K562 (cell line): Measurements from ENCODE around the gene ZC3H7B. TPM values are rescaled to one million over a fixed set of nuclear protein-coding genes. Genes with fewer than 3 reads are reported as not detected.

Experiments used
- ATAC-seq: fragments of 200-7000 bp; cut with Tn5 transposase; 3 replicates; pipeline ENCODE4 v1.9.1; 2020; ENCODE audit warnings: moderate library complexity
- BruUV-seq: library from RNA; stranded (reverse); fragments of 400-500 nt; replicated peaks from 2 replicates; lab custom pipeline; 2021; lab: Mats Ljungman, UMichigan
- CTCF ChIA-PET: fragments of 300-600 bp; formaldehyde crosslinking; extraction: SDS; loops from one replicate; lab custom pipeline; 2021; ENCODE audit warnings: low intra/inter-chr PET ratio; lab: Yijun Ruan, JAX
- POLR2A ChIA-PET: fragments of 300-600, 350-650 bp; sonication (Branson Sonifier 250); formaldehyde crosslinking; extraction: SDS; loops from one replicate; lab custom pipeline; 2021; ENCODE audit warnings: antibody characterized with exemption, inconsistent platforms; lab: Yijun Ruan, JAX
- DNase-seq, 4 experiments: peaks; one replicate each; pipeline versions ENCODE4 v3.0.0 to v3.0.0-alpha.2; 2011 to 2018; ENCODE audit warnings: low spot score in 3 of 4, mixed read lengths in 3 of 4; ENCODE audit errors: extremely low read depth in 1 of 4
- FAIRE-seq: peaks from 2 replicates; lab custom pipeline; 2011; peaks lifted over from hg19 to GRCh38; lab: Jason Lieb, UNC
- H2AFZ ChIP-seq: 2 replicates; pipeline ENCODE4 v1.6.0; 2011; ENCODE audit warnings: low read depth, low read length, control low read depth, inconsistent platforms
- H3K27ac ChIP-seq: fragments of 200-600 bp; 3 replicates; pipeline ENCODE4 v1.8.0; 2011; ENCODE audit warnings: low read depth, mild to moderate bottlenecking, control low read depth, inconsistent platforms, low read length, moderate library complexity, mixed read lengths; ENCODE audit errors: extremely low read depth
- H3K27me3 ChIP-seq, 2 experiments: fragments of 300-600 bp in 1 of 2; 2 replicates in 1 of 2; 3 replicates in 1 of 2; pipeline versions ENCODE4 v1.6.0 to v1.8.0; 2011; ENCODE audit warnings: inconsistent platforms in 2 of 2, low read length in 2 of 2, mild to moderate bottlenecking in 1 of 2, mixed read lengths in 1 of 2, moderate library complexity in 1 of 2; ENCODE audit not compliant: control insufficient read depth in 2 of 2, insufficient read depth in 2 of 2
- H3K36me3 ChIP-seq: fragments of 300-600 bp; 3 replicates; pipeline ENCODE4 v1.8.0; 2011; ENCODE audit warnings: mild to moderate bottlenecking, low read length, inconsistent platforms; ENCODE audit not compliant: control insufficient read depth, insufficient read depth
- H3K4me1 ChIP-seq, 2 experiments: fragments of 200-600 bp in 1 of 2; replicated peaks in 1 of 2; 2 replicates in 1 of 2; 3 replicates in 1 of 2; pipeline versions ENCODE4 v1.5.1 to v1.8.0; 2011; ENCODE audit warnings: inconsistent platforms in 2 of 2, low read length in 2 of 2, mild to moderate bottlenecking in 1 of 2, mixed read lengths in 1 of 2, moderate library complexity in 1 of 2; ENCODE audit not compliant: control insufficient read depth in 2 of 2, insufficient read depth in 2 of 2
- H3K4me2 ChIP-seq: 2 replicates; pipeline ENCODE4 v1.6.1; 2011; ENCODE audit warnings: low read length, control low read depth, inconsistent platforms, mixed read lengths; ENCODE audit not compliant: insufficient read depth
- H3K4me3 ChIP-seq: fragments of 200-600 bp; sonication (generic), shearing (Covaris generic); 2 replicates; pipeline ENCODE4 v1.5.1; 2016; ENCODE audit warnings: control low read depth, inconsistent platforms
- H3K79me2 ChIP-seq: fragments of 200-600 bp; 3 replicates; pipeline ENCODE4 v1.8.0; 2011; ENCODE audit warnings: low read length, inconsistent platforms; ENCODE audit not compliant: control insufficient read depth, insufficient read depth
- H3K9ac ChIP-seq, 2 experiments: 2 replicates each; pipeline versions ENCODE4 v1.6.0 to v1.6.1; 2011; ENCODE audit warnings: low read depth in 2 of 2, low read length in 2 of 2, control low read depth in 1 of 2, inconsistent platforms in 1 of 2, mild to moderate bottlenecking in 1 of 2, mixed read lengths in 1 of 2; ENCODE audit not compliant: insufficient read depth in 1 of 2
- H3K9me1 ChIP-seq: one replicate; pipeline ENCODE4 v1.6.0; 2011; ENCODE audit warnings: inconsistent platforms, mild to moderate bottlenecking, low read length, moderate library complexity; ENCODE audit not compliant: control insufficient read depth, insufficient read depth
- H3K9me3 ChIP-seq: replicated peaks from 2 replicates; pipeline ENCODE4 v1.5.1; 2011; ENCODE audit warnings: low read depth, low read length, inconsistent platforms; ENCODE audit not compliant: control insufficient read depth, insufficient read depth
- H4K20me1 ChIP-seq: replicated peaks from 2 replicates; pipeline ENCODE4 v1.6.1; 2011; ENCODE audit warnings: low read length, inconsistent platforms, mixed read lengths; ENCODE audit not compliant: control insufficient read depth, insufficient read depth
- BRF2 ChIP-seq: IDR thresholded peaks from 3 replicates; pipeline ENCODE4 v1.6.1; 2011; ENCODE audit warnings: borderline replicate concordance, mild to moderate bottlenecking; ENCODE audit not compliant: insufficient read length, insufficient read depth
- HEY1 ChIP-seq: fragments of 250-450 bp; sonication (Bioruptor Pico); IDR thresholded peaks from 2 replicates; pipeline ENCODE4 v1.5.0; 2020; ENCODE audit warnings: mild to moderate bottlenecking, moderate library complexity, borderline replicate concordance
- MEF2D ChIP-seq: conservative IDR thresholded peaks from 2 replicates; pipeline ENCODE4 v1.6.1; 2016; ENCODE audit warnings: low read depth, missing genetic modification characterization, missing compliant biosample characterization
- RERE ChIP-seq: sonication (generic); formaldehyde crosslinking; IDR thresholded peaks from 2 replicates; pipeline ENCODE4 v1.8.0; 2023; ENCODE audit warnings: missing genetic modification reagents, mild to moderate bottlenecking, borderline replicate concordance
- STAG1 ChIP-seq: sonication (generic); formaldehyde crosslinking; IDR thresholded peaks from 2 replicates; pipeline ENCODE4 v1.5.0; 2020; ENCODE audit warnings: missing genetic modification reagents, borderline replicate concordance
- TARDBP ChIP-seq: fragments of 450-650 bp; IDR thresholded peaks from 2 replicates; pipeline ENCODE4 v1.6.1; 2016
- TBP ChIP-seq: optimal IDR thresholded peaks from 2 replicates; pipeline ENCODE3; 2011; ENCODE audit warnings: low read depth, low read length, improper control_type of control experiment
- TCF15 ChIP-seq: fragments of 250-450 bp; sonication (Bioruptor Pico); IDR thresholded peaks from 2 replicates; pipeline ENCODE4 v1.8.0; 2022; ENCODE audit warnings: moderate library complexity, mild to moderate bottlenecking, inconsistent platforms
- TEAD2 ChIP-seq: fragments of 450-650 bp; IDR thresholded peaks from 2 replicates; pipeline ENCODE4 v1.6.1; 2016; ENCODE audit warnings: missing genetic modification characterization, control low read depth, missing compliant biosample characterization
- TRIM25 ChIP-seq: fragments of 450-650 bp; IDR thresholded peaks from 2 replicates; pipeline ENCODE4 v1.7.0; 2016; ENCODE audit warnings: borderline replicate concordance
- in situ Hi-C: fragments of 300-500 bp; cut with MboI; formaldehyde crosslinking; loops from 4 replicates; pipeline ENCODE4 v1.15.0; 2018; ENCODE audit warnings: inconsistent platforms, mixed read lengths
- intact Hi-C: fragments of 100-400 bp; cut with micrococcal nuclease; formaldehyde crosslinking; loops from 2 replicates; pipeline ENCODE4 v1.14.2; 2022
- polyA plus RNA-seq, 8 experiments: library from polyadenylated mRNA; depleted of rRNA in 4 of 8; stranded (reverse) in 5 of 8; unstranded in 3 of 8; fragments of >200 nt; fragmentation: Nextera tagmentation in 2 of 8; fragmentation: Illumina TruSeq in 1 of 8; extraction: Ambion mirVana in 2 of 8; extraction: Trizol in 1 of 8; gene quantifications; 2 replicates each; pipeline versions ENCODE4 v1.2.1 to v1.2.3, GENCODE V29; 2011 to 2014; ENCODE audit warnings: inconsistent platforms in 1 of 8, missing spikeins in 1 of 8
- total RNA-seq, 7 experiments: library from RNA; depleted of rRNA in 6 of 7; stranded (reverse); fragments of >200 nt in 6 of 7; fragmentation: Illumina TruSeq in 2 of 7; extraction: Trizol in 2 of 7; gene quantifications; 2 replicates each; pipeline versions ENCODE4 v1.2.1 to v1.2.3, GENCODE V29; 2011 to 2021; ENCODE audit warnings: low replicate concordance in 1 of 7
- TF ChIP-seq, protein P1 (sequence below): IDR thresholded peaks from 2 replicates; pipeline ENCODE4 v1.6.1; 2011; ENCODE audit warnings: borderline replicate concordance, low read depth, mild to moderate bottlenecking, moderate library complexity, low read length; ENCODE audit not compliant: insufficient read depth, poor library complexity, severe bottlenecking

Gene ZC3H7B
- total and polyA plus RNA-seq, 9 of the 15 experiments (the other 6 are each of a cell fraction or from before 2014, with no cell fraction given), result 0.07 to 49.8 (median 26.8) TPM

DNA sequence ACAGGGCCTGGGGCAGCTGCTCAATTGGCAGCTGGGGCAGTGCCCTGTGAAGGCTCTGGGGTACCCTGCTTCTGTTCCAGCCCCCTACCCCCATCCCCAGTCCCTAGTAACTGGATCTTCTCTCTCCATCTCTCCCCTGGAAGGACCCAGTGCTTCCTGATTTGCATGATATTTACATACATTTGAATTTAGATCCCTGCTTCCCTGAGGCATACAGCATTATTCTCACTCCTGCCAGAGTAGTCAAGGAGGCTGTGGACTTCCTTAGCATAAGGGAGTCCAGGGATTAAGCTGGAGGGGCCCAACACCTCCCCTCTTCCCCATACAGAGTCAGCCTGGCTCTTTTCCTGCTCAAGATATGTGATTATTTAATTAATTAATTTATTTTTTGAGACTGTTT lies 105.1 kb downstream of the ZC3H7B start:
- intact Hi-C loops (no loop called here), in situ Hi-C loops (no loop called here)
- Histone ChIP-seq H3K9me3 (no peaks in the 10 kb centered on the region), H3K27me3 (no peaks in the 10 kb centered on the region), H2AFZ (no peak overlapping the region), H3K36me3 (no peaks in the 10 kb centered on the region), H3K79me2 (no peaks in the 10 kb centered on the region), H4K20me1 (no peaks in the 10 kb centered on the region), H3K4me2 (no peak overlapping the region), H3K9ac (no peak overlapping the region), H3K4me1 (peaks cover under 1 to 7% of the 10 kb centered on the region in 2 experiments; a peak in 4 of 5 replicates), H3K9me1 (no peaks in the 10 kb centered on the region), H3K27ac (no peak overlapping the region), H3K4me3 (no peak overlapping the region)
- no peak for DNase-seq
- no TSS peak for BruUV-seq
- ChIA-PET POLR2A (interaction anchor here (2.1 kb wide), 1 partner anchor 120 kb away, joined by 4 read pairs; no protein-coding TSS in a partner anchor), CTCF (no interaction called here)
- ATAC-seq, result no peak
- no peak for FAIRE-seq
- TF ChIP-seq, protein P1, sequence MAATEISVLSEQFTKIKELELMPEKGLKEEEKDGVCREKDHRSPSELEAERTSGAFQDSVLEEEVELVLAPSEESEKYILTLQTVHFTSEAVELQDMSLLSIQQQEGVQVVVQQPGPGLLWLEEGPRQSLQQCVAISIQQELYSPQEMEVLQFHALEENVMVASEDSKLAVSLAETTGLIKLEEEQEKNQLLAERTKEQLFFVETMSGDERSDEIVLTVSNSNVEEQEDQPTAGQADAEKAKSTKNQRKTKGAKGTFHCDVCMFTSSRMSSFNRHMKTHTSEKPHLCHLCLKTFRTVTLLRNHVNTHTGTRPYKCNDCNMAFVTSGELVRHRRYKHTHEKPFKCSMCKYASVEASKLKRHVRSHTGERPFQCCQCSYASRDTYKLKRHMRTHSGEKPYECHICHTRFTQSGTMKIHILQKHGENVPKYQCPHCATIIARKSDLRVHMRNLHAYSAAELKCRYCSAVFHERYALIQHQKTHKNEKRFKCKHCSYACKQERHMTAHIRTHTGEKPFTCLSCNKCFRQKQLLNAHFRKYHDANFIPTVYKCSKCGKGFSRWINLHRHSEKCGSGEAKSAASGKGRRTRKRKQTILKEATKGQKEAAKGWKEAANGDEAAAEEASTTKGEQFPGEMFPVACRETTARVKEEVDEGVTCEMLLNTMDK, result no peak
- no peak for TF ChIP-seq TARDBP
- no peak for TF ChIP-seq TEAD2 (tag)
- no peak for TF ChIP-seq BRF2
- no peak for TF ChIP-seq TBP
- TF ChIP-seq TCF15, result no peak
- no peak for TF ChIP-seq RERE (CRISPR knock-in tag)
- no peak for TF ChIP-seq TRIM25
- TF ChIP-seq HEY1 (CRISPR knock-in tag), result no peak
- no peak for TF ChIP-seq MEF2D (tag)
- TF ChIP-seq STAG1 (CRISPR knock-in tag), result no peak
